B cell (primary cell): ENCODE measurements around the gene CCDC86. TPM values are rescaled to one million over a fixed set of nuclear protein-coding genes. Genes with fewer than 3 reads are reported as not detected.

Source experiments
- ATAC-seq: fragments of 200-7000 bp; cut with Tn5 transposase; one replicate; pipeline ENCODE4 v1.10.0; 2021; ENCODE audit warnings: low read depth, mild to moderate bottlenecking, moderate number of reproducible peaks, moderate library complexity
- CTCF ChIA-PET: fragments of 350-600 bp; sonication (Branson Sonifier 250); formaldehyde crosslinking; loops from one replicate; lab custom pipeline; 2021; ENCODE audit warnings: antibody characterized with exemption, inconsistent platforms; lab: Charles Lee
- POLR2A ChIA-PET: fragments of 350-600 bp; sonication (Branson Sonifier 250); formaldehyde crosslinking; loops from one replicate; lab custom pipeline; 2021; ENCODE audit warnings: antibody characterized with exemption; lab: Charles Lee
- DNase-seq: peaks from one replicate; pipeline ENCODE4 v3.0.0; 2013
- H2AFZ ChIP-seq: 2 replicates; pipeline ENCODE4 v1.6.1; 2012; ENCODE audit warnings: mild to moderate bottlenecking, low read depth, low read length; ENCODE audit not compliant: insufficient read depth, poor library complexity, severe bottlenecking
- H3K27ac ChIP-seq, 2 donors: 1 replicate in 1 of 2; 2 replicates in 1 of 2; pipeline ENCODE4 v1.5.1; 2012 to 2013; ENCODE audit warnings: low read length in 2 of 2, mild to moderate bottlenecking in 2 of 2, moderate library complexity in 1 of 2
- H3K27me3 ChIP-seq, 4 experiments: fragments of 200-600 bp in 1 of 4; sonication (generic) in 1 of 4; replicated peaks in 1 of 4; 1 replicate in 2 of 4; 2 replicates in 2 of 4; pipeline versions ENCODE4 v1.6.1 to v1.7.0; 2013 to 2016; ENCODE audit warnings: low read length in 3 of 4, mild to moderate bottlenecking in 2 of 4, mixed read lengths in 1 of 4, moderate library complexity in 1 of 4; ENCODE audit not compliant: insufficient read depth in 4 of 4, control insufficient read depth in 3 of 4; ENCODE audit errors: control extremely low read depth in 1 of 4
- H3K36me3 ChIP-seq, 2 experiments: replicated peaks in 1 of 2; 1 replicate in 1 of 2; 2 replicates in 1 of 2; pipeline versions ENCODE4 v1.6.1 to v1.7.1; 2013; ENCODE audit warnings: low read length in 1 of 2; ENCODE audit not compliant: insufficient read depth in 2 of 2, control insufficient read depth in 1 of 2; ENCODE audit errors: control extremely low read depth in 1 of 2, extremely low read depth in 1 of 2
- H3K4me1 ChIP-seq, 2 donors: fragments of 200-600 bp in 1 of 2; sonication (generic) in 1 of 2; 1 replicate in 1 of 2; 2 replicates in 1 of 2; pipeline versions ENCODE4 v1.5.1 to v1.6.1; 2013 to 2017; ENCODE audit warnings: low read length in 2 of 2; ENCODE audit not compliant: control insufficient read depth in 2 of 2, insufficient read depth in 2 of 2
- H3K4me2 ChIP-seq: replicated peaks from 2 replicates; pipeline ENCODE3; 2012; ENCODE audit warnings: mild to moderate bottlenecking, low read depth, low read length; ENCODE audit not compliant: poor library complexity, severe bottlenecking
- H3K4me3 ChIP-seq, 5 experiments: fragments of 200-600 bp in 1 of 5; sonication (generic) in 1 of 5; 1 replicate in 3 of 5; 2 replicates in 2 of 5; pipeline versions ENCODE4 v1.5.1 to v1.7.0; 2011 to 2016; ENCODE audit warnings: low read length in 4 of 5, mild to moderate bottlenecking in 4 of 5, low read depth in 2 of 5, control low read depth in 1 of 5, moderate library complexity in 1 of 5; ENCODE audit not compliant: insufficient read depth in 1 of 5; ENCODE audit errors: control extremely low read depth in 1 of 5, extremely low read depth in 1 of 5
- H3K79me2 ChIP-seq: fragments of 200-600 bp; sonication (generic); one replicate; pipeline ENCODE4 v1.6.0; 2016; ENCODE audit warnings: low read length; ENCODE audit not compliant: control insufficient read depth, insufficient read depth
- H3K9ac ChIP-seq: fragments of 200-600 bp; sonication (generic); 2 replicates; pipeline ENCODE4 v1.6.1; 2017; ENCODE audit warnings: mild to moderate bottlenecking, low read length, moderate library complexity
- H3K9me3 ChIP-seq, 3 donors: one replicate each; pipeline versions ENCODE4 v1.6.1 to v1.7.1; 2013; ENCODE audit warnings: low read length in 2 of 3; ENCODE audit not compliant: control insufficient read depth in 2 of 3, insufficient read depth in 1 of 3; ENCODE audit errors: control extremely low read depth in 1 of 3
- H4K20me1 ChIP-seq: 2 replicates; pipeline ENCODE4 v1.6.0; 2012; ENCODE audit warnings: mild to moderate bottlenecking, low read length; ENCODE audit not compliant: insufficient read depth, control insufficient read depth, poor library complexity, severe bottlenecking
- H3K27ac Mint-ChIP-seq: one replicate; pipeline ENCODE4 v1.8.0; 2021; ENCODE audit warnings: mixed read lengths
- H3K27me3 Mint-ChIP-seq: one replicate; pipeline ENCODE4 v1.8.0; 2021; ENCODE audit warnings: mixed read lengths
- H3K4me1 Mint-ChIP-seq: one replicate; pipeline ENCODE4 v1.8.0; 2021; ENCODE audit warnings: mixed read lengths
- H3K4me3 Mint-ChIP-seq: one replicate; pipeline ENCODE4 v1.8.0; 2021; ENCODE audit warnings: mixed read lengths
- H3K9me3 Mint-ChIP-seq: one replicate; pipeline ENCODE4 v1.8.0; 2022; ENCODE audit warnings: mixed read lengths; ENCODE audit not compliant: insufficient read depth
- CTCF ChIP-seq: fragments of 200-600 bp; IDR thresholded peaks from one replicate; pipeline ENCODE4 v1.8.0; 2022; ENCODE audit warnings: antibody characterized with exemption, mild to moderate bottlenecking
- EZH2 ChIP-seq: IDR thresholded peaks from 2 replicates; pipeline ENCODE4 v1.6.1; 2012; ENCODE audit warnings: borderline replicate concordance, low read depth, mild to moderate bottlenecking, moderate library complexity, low read length; ENCODE audit not compliant: insufficient read depth, poor library complexity, severe bottlenecking
- WGBS: methylation state at CpG from one replicate; pipeline ENCODE4 v1.1.5; 2013; ENCODE audit warnings: missing lambda C conversion rate; ENCODE audit not compliant: insufficient coverage; 5-methylcytosine and 5-hydroxymethylcytosine counted together
- intact Hi-C: fragments of 100-400 bp; cut with micrococcal nuclease; formaldehyde crosslinking; loops from one replicate; pipeline ENCODE4 v1.10.0; 2022
- polyA plus RNA-seq: library from polyadenylated mRNA; depleted of rRNA; stranded (reverse); fragments of >200 nt; gene quantifications from 2 replicates; pipeline ENCODE4 v1.2.3, GENCODE V29; 2012
- total RNA-seq, 2 donors: library from RNA; stranded (reverse); fragments of 120-200 nt in 1 of 2; gene quantifications; 1 replicate in 1 of 2; 2 replicates in 1 of 2; pipeline versions ENCODE4 v1.2.3 to v1.2.4, GENCODE V29; 2013 to 2022

Gene CCDC86
- total and polyA plus RNA-seq, 2 donors (not counting 1 experiment from before 2014, with no cell fraction given): 10.5 to 12.4 TPM

GRCh38 chr11:60836866-60837515 is 4.9 kb upstream of the CCDC86 start:
- no peak overlapping the region for H3K27ac Mint-ChIP-seq
- Histone ChIP-seq H2AFZ (no peak overlapping the region), H3K4me2 (no peak overlapping the region), H3K4me3 (no peak overlapping the region), H3K79me2 (peaks cover 12% of the 10 kb centered on the region), H3K9me3 (no peaks in the 10 kb centered on the region), H3K27ac (no peak overlapping the region), H3K27me3 (peaks cover 0 to 8% (median 0%) of the 10 kb centered on the region in 4 experiments), H4K20me1 (no peaks in the 10 kb centered on the region), H3K36me3 (no peaks in the 10 kb centered on the region), H3K9ac (no peak overlapping the region), H3K4me1 (peaks cover 7 to 9% of the 10 kb centered on the region in 2 donors)
- no peaks in the 10 kb centered on the region for H3K9me3 Mint-ChIP-seq
- H3K27me3 Mint-ChIP-seq: peaks cover 8% of the 10 kb centered on the region
- DNase-seq (no peak), ATAC-seq (no peak)
- no peak overlapping the region for H3K4me3 Mint-ChIP-seq
- WGBS: 84% methylated on average over 9 of the region's 9 CpGs
- ChIA-PET CTCF (interaction anchor here (0.6 to 1.7 kb wide), 4 partner anchors 32 to 351 kb away, joined by 3 to 5 read pairs (median 3); no protein-coding TSS in a partner anchor), POLR2A (no interaction called here)
- no peak for TF ChIP-seq CTCF
- no peak for TF ChIP-seq EZH2
- peaks cover 17% of the 10 kb centered on the region for H3K4me1 Mint-ChIP-seq
- intact Hi-C loops: no loop called here

- Mint-ChIP-seq H3K27ac (no peak overlapping the region), H3K9me3 (no peaks in the 10 kb centered on the region), H3K4me1 (peaks cover 28% of the 10 kb centered on the region), H3K4me3 (no peak overlapping the region), H3K27me3 (no peaks in the 10 kb centered on the region)
- no peak for ATAC-seq
- intact Hi-C loops: no loop called here
- H3K27ac ChIP-seq: no peak overlapping the region
- H3K4me1 ChIP-seq: peaks cover 13 to 17% of the 10 kb centered on the region in 2 donors
- peaks cover 0 to 2% (median 0%) of the 10 kb centered on the region in 4 experiments for H3K27me3 ChIP-seq
- DNase-seq: no peak
- no peaks in the 10 kb centered on the region for H3K36me3 ChIP-seq
- TF ChIP-seq CTCF (no peak), EZH2 (no peak)
- no peak overlapping the region for H3K4me3 ChIP-seq
- H3K4me2 ChIP-seq: no peak overlapping the region
- peaks cover 22% of the 10 kb centered on the region for H3K79me2 ChIP-seq
- no peaks in the 10 kb centered on the region for H3K9me3 ChIP-seq
- ChIA-PET CTCF (interaction anchor here (0.6 to 1.7 kb wide), 4 partner anchors 18 to 350 kb away, joined by 3 read pairs; no protein-coding TSS in a partner anchor), POLR2A (no interaction called here)
- H4K20me1 ChIP-seq: no peaks in the 10 kb centered on the region
- WGBS: 88% methylated on average over 7 of the region's 7 CpGs
- no peak overlapping the region for H2AFZ ChIP-seq
- H3K9ac ChIP-seq: no peak overlapping the region
Observed at GRCh38 chr11:60838132-60838531, 3.8 kb upstream of the CCDC86 start.
